Measurements from ENCODE around the gene AGPAT4.

The AGPAT4 gene

GRCh38 chr6:161110028-161110779 lies 163.7 kb downstream of the AGPAT4 start:
- no peak for DNase-seq (ENCODE audit: low read depth)

GRCh38 chr6:161109366-161109765 lies 164.5 kb downstream of the AGPAT4 start:
- DNase-seq (ENCODE audit: low read depth): no peak

DNA sequence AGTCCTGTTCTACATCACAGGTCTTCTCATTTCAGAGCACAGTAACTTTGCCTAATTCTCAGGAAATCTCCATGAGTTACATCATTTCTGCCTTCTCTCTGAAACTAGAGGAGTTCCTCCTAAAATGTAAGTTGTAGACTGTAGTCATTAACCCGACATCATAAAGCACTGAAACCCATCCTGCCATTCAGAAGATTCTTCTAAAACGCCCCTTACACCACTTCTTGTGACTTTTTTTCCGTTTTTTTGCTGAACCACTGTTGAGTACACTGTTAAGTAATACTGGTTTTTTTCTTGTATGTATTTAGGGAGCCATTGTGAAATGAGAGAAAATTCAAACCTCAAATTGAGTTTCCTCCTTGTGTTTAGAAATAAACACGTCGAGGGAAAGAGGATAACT lies 164.9 kb downstream of the AGPAT4 start:
- no peak for DNase-seq (ENCODE audit: low read depth)

DNA sequence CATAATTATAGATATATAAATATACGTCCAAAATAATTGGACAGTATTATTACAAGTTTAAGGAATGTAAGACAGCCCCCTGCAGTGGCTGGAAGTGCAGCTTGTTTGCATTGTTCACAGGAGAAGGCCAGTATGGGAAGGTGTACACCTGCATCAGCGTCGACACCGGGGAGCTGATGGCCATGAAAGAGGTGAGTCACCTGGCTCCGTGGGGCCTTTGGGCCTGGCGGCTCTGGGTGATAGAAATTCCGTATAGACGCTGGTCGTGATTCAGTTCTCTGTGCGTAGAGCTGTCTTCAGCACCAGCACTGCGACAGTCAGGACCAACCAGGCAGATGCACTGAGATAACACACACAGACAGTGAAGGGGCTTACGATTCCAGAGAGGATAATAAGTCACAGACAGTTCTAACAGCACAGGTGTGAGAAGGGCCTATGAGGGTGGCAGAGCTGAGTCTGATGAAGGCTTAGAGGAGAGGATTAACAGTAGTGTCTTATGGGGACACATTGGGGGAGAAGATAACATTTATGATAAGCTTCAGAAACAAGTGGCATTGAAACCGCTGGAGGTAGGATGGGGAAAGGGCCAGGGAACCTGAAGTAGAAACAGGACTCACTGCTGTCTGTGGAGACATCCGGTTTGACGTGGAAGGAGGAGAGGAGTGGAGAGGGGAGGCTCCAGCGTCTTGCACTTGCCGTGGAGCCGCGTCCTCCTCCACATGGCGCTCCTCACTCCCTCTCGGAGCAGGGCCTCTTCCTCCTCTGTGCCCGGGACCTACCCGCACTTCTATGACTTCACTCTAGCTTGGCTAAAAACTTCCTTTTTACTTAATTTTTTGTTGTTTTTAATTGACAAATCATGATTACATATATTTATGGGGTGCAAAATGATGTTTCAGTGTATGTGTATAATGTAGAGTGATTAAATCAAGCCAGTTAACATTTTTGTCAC lies 165.8 kb downstream of the AGPAT4 start:
- DNase-seq (ENCODE audit: low read depth): no peak

- no peak for DNase-seq (ENCODE audit: low read depth)
Observed at GRCh38 chr6:161105408-161105807, 168.5 kb downstream of the AGPAT4 start.

GRCh38 chr6:161104966-161105365 lies 168.9 kb downstream of the AGPAT4 start:
- DNase-seq (ENCODE audit: low read depth): no peak

DNA sequence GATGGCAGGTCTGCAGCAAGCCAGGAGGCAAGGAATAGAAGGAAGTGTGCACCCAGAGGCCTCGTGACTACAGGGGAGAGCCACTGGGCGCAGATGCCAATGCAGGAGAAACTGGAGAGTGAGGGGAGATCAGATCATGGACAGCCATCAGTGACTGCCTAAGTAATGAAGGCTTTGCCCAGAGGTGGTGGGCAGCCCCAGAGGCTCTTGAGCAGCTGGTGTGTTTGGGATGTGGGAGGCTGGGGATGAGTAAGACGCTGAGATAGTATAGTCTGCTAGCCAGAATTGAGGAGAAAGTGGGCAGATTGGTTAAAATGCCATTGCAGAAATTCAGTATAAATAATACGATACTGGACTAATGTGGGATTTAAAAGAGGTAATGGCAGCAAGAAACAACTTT lies 170.4 kb downstream of the AGPAT4 start:
- no peak for DNase-seq (ENCODE audit: low read depth)

DNA sequence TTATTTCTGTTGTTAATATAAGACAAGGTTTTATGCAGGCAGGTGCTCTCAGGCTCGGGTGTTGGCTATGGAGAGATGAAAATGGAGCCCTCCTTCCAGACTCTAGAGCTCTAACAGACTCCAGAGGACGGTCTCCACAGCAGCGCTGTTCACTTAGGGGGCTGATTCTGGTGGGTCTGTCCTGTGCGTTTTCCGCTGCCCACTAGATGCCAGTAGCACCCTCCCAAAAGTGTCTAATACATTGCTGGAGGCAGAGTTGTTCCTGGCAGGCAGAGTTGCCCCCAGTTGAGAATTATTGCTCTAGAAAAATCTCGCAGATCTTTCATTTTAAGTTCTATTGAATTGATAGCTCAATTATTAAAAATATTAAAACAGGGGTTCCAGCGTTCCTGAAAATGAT lies 172.3 kb downstream of the AGPAT4 start:
- DNase-seq (ENCODE audit: low read depth): no peak

GRCh38 chr6:161100072-161100471 lies 173.8 kb downstream of the AGPAT4 start:
- no peak for DNase-seq (ENCODE audit: low read depth)

DNA sequence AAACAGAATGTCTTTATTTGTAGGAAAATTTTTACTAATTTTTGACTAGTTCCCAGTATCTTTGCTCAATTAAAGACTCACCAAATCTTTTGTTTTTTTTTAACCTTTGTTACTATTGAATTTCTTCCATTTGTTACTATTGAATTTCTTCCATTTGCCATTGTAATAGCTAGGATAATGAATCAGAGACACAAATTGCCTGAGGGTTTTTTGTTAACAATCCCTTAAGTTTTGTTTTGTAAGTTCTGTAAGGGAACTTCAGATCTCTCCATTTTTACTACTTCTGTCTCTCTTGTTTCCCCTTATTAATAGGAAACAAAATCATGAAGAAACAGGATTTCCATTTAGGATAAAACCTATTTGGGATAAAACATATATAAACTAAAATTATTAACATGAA lies 177.9 kb downstream of the AGPAT4 start:
- no peak for DNase-seq (ENCODE audit: low read depth)

GRCh38 chr6:161094955-161095354 lies 178.9 kb downstream of the AGPAT4 start:
- no peak for DNase-seq (ENCODE audit: low read depth)

DNA sequence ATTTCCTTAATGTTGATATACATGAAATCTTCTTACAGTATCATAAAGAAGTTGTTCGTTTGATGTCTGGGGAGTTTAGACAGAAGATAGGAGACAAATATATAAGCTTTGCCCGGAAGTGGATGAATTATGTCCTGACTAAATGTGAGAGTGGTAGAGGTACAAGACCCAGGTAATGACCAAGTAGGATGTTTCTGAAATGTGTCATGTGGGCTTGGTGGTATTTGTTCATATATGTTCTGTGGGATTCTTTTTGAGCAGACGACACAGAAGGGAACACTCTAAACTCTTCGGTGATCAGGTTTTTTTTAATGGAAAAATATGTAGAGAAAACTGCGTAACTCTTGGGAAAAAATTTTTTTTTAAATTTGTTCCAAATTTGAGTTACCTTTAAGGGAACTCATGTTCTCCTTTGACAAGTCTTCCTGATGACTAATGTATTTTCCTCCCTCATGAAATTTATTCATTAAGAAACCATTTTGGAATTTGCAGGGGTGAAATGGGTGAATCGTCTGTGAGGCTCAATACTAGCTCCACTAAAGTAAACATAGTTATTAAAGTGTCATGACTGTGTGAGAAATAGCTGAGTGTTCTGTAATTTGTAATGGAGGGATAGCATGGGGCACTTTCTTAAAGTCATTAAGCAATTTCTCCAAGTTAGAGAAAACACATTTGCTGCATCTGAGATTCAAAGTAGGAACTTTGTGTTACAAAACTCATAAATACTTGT lies 181.7 kb downstream of the AGPAT4 start:
- DNase-seq (ENCODE audit: low read depth): no peak

- DNase-seq (ENCODE audit: low read depth): no peak
Observed at GRCh38 chr6:161091151-161091550, 182.7 kb downstream of the AGPAT4 start.

- DNase-seq (ENCODE audit: low read depth): no peak
Observed at GRCh38 chr6:161088676-161089328, 185.1 kb downstream of the AGPAT4 start.

DNA sequence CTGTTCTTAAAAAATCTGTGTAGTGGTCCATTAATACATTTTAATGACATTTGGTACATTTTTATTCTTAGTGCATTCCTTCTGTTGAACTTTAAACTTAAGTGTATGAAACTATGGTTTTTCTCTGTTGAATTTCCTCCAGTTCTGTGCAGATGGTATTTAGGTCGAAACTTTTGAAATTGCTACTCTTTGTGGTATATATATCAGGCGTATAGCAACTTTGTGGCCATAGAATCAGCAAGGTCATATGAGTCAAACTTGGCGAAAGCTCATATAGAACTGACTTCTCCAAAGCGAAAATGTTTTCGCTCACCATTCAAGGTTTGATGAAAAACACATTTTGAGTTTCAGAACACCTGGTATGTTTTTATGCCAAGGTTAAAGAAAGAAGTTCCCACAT lies 188.6 kb downstream of the AGPAT4 start:
- DNase-seq (ENCODE audit: low read depth): no peak

DNA sequence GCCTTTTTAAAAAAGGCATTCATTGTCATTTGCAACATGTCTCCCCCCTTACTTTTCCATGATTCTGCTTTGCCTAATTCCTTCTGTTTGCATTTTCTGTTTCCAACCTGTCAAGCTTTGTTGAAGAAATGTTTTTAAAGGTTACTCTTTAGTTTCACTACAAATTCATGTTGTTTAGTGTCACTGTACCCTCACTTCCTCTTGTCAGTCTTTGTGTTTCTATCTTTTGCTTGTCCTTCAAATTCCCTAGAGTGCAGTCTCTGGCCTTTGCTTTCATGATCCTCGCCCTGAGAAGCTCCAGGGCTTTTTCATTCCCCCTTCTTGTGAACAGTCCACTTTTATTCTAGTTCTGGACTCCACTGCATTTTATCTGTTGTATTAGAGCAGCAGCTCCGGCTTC lies 191.6 kb downstream of the AGPAT4 start:
- no peak for DNase-seq (ENCODE audit: low read depth)

DNA sequence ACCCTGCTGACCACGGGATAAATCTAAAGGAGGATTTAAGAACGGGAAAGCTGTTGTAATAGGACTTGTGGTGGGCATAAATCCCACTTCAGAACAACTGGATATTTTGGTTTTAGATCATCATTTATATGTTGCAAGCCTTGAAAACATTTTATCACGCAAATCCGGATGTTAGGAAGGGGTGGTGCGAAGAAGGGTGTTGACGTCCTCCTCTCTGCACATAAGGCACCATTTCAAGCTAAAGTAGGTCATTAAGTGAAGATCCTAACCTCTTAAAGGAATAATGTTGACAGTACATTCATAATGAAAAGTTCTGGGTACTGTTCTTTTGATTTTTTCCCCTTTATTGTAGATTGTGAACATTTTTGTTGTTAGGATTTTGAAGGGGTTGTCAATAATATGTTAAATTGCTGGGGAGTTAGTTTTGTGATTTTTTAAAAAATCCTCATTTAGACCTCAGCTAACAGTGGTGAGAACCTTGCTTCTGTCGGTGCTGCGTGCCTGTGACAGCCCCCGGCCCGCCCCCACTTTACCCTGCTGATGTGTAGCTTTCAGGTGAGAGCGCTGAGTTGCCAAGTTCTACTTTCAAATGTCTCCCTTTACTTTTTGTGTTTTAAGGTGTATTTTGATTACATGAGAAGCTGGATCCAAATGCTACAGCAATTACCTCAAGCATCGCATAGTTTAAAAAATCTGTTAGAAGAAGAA lies 193.4 kb downstream of the AGPAT4 start:
- no peak for DNase-seq (ENCODE audit: low read depth)
